KBM-7 (cell line): ENCODE data around the gene BARX1.
"Not testable (repeated sequence)": the region's sequence is repeated elsewhere in the genome, so short reads cannot be mapped to it uniquely, and the experiment has no call there.

Source experiments
- DNase-seq: peaks from one replicate; pipeline ENCODE4 v3.0.0-alpha.2; 2015
- in situ Hi-C: fragments of 300-500 bp; cut with MboI; formaldehyde crosslinking; loops from 2 replicates; pipeline ENCODE4 v1.14.3; 2020; ENCODE audit warnings: low sequenced_read_pairs, low pct_unique_long_range_greater_than_20kb, mixed read lengths

The BARX1 gene

DNA sequence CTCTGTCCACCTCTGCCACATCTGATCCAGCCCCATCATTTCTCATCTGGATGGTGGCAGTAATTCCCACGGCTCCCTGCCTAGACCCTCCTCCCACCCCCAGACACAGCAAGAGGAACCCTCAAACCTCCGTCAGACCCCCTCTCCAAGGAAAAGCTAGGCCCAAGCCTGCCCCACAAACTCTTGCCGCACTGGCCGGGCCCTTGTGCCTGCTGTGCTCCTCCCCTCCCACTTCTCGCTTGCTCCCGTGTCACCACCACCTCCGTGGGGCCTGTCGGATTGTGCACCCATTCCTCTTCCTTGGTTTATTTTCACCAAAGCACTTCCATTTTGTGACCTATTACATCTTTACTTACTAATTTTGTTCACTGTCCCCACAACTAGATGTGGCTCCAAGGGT lies 14.2 kb downstream of the BARX1 start:
- in situ Hi-C loops = no loop called here
- DNase-seq = no peak

DNA sequence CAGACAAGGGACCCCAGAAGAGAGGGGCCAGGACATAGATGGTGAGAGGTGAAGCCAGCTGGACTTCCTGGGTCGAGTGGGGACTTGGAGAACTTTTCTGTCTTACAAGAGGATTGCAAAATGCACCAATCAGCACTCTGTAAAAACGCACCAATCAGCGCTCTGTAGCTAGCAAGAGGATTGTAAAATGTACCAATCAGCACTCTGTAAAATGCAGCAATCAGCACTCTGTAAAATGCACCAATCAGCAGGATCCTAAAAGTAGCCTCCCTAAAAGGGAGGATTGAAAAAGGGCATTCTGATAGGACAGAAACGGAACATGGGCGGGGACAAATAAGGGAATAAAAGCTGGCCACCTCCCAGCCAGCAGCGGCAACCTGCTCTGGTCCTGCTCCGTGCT lies 15.6 kb downstream of the BARX1 start:
- DNase-seq = not testable (repeated sequence)

DNA sequence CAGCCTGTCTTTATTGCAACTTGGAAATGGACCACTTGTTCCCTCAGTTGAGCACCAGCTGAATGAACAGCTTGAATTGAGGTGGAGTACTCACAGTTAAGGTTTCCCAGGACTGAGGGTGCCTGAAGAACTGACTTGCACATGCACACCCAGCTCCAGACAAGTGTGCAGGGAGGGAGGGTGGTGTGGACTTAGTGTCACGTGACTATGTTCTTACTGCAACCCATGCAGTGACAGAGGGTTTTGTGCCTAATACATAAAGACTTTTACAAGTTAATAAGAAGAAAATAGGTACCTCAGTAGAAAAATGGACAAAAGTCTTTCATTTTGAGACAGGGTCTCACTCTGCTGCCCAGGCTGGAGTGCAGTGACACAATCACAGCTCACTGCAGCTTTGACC lies 18.0 kb downstream of the BARX1 start:
- in situ Hi-C loops = no loop called here

More for the DNA sequence above, 15.6 kb downstream of the BARX1 start:
- in situ Hi-C loops = not testable (repeated sequence)

DNA sequence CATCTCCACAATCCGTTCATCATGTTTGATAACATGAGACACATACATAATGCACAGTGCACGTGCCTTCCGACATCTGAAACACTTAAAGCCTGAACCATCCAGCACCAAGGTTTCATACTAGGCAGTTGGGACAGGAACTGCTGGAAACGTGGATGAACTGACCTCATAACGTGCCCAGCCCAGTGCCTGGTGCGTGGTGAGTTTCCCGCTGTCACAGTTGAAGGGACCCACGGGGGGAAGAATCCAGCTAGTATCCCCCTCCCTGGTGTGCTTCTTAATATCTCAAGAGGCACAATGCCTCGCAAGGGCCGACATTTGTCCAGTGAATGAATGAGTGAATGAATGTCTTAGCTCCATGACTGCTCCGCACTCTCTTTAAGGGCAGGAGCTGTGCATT lies 23.2 kb downstream of the BARX1 start:
- in situ Hi-C loops = no loop called here
- DNase-seq = no peak

More for the DNA sequence above, 18.0 kb downstream of the BARX1 start:
- DNase-seq = no peak

DNA sequence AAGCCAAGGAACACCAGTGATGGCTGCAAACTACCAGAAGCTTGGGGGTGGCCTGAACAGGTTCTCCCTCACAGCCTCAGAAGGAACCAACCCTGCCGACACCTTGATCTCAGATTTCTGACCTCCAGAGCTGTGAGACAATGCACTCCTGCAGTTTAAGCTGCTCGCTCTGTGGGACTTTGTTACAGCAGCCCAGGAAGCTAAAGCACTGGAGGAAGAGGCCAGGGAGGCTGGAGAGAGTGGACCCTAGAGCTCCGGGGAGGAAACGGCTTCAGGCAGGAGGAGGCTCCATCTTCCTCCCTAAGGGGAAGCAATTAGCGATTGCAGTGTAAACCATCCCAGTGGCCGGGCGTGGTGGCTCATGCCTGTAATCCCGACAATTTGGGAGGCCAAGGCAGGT lies 25.1 kb downstream of the BARX1 start:
- in situ Hi-C loops = no loop called here

DNA sequence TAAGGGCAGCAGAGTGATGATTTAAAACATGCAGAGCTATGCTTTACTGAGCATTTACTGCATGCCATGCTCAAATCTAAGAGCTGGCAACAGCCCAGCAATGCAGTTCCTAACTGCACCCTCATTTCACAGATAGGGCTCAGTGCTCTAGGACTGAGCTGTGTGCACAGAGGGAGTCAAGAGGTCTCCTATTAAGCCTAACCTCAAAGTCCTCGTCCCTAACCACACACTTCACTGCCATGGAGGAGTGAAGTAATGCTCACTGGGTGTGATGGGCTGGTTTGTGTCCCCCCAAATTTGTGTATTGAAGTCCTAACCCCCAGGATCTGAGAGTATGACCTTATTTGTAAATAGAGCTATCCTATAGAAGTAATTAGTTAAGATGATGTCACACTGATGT lies 25.9 kb downstream of the BARX1 start:
- DNase-seq = no peak
- in situ Hi-C loops = no loop called here

More for the DNA sequence above, 25.1 kb downstream of the BARX1 start:
- DNase-seq = no peak

DNA sequence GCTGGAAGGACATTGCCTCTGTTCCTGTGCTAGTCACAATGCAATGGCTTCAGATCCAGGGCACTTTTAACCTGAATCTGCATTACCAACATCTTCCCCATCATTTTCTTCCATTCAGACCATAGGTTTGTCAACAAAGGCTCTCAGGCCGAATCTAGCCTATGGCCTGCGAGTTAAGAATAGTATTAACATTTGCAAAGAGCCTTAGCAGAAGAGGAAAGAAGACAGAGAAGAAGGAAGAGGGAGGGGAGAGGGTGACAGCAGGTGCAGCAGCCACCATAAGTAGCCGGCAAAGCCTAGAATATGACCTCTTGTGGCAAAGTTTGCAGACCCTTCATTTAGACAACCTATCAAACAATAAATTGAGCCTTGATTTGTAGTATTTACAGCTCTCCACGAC lies 32.6 kb downstream of the BARX1 start:
- in situ Hi-C loops = no loop called here
- no peak for DNase-seq

DNA sequence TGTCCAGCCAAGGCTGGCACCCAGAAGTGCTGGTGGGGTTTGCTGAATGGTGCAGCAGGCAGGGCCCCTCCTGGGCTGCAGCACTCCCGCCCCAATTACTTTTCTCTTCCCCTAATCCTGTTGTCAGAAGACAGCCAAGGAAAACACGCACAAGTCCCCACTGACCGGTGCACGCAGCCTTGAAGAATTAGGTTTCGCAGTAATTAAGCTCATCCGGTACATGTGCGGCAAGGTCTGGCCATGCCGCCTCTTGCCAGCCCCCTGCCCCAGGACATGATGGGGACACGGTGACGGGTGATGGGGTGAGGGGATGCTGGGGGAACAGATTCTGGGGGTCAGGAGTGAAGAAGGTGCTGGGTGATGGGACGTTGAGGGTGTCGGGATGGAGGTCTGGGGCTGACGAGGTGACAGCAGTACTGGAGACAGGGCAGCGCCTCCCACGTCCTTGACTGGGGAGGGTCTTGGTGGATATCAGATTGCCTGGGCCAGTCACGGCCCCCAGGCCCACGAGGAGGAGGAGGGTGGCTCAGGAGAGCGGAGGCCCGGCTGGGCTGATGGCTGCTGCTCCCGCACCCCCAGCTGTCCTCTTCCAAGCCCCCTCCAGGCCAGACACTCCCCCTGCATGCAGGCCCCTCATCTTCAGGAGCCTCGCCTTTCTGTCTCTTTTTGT lies 34.9 kb downstream of the BARX1 start:
- in situ Hi-C loops = no loop called here
- no peak for DNase-seq

DNA sequence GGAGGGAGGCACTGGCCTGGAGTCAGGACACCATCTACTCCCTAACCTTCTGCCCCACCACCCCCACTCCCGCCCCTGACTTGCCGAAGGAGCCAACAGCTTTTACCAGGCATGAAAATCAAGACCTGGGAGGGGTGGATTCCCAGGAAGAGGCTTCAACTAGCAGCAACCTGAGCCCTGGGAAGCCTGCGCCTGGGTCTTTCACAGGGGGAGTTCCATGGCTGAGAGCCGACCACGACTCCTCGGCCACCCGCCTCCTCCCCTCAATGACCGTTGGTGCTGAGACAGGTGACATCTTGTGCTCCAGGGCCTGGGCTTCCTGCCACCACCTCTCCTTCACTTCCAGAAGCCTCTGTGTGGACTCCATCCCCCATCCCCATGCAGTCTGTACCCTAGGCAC lies 37.1 kb downstream of the BARX1 start:
- in situ Hi-C loops = no loop called here
- DNase-seq = no peak

DNA sequence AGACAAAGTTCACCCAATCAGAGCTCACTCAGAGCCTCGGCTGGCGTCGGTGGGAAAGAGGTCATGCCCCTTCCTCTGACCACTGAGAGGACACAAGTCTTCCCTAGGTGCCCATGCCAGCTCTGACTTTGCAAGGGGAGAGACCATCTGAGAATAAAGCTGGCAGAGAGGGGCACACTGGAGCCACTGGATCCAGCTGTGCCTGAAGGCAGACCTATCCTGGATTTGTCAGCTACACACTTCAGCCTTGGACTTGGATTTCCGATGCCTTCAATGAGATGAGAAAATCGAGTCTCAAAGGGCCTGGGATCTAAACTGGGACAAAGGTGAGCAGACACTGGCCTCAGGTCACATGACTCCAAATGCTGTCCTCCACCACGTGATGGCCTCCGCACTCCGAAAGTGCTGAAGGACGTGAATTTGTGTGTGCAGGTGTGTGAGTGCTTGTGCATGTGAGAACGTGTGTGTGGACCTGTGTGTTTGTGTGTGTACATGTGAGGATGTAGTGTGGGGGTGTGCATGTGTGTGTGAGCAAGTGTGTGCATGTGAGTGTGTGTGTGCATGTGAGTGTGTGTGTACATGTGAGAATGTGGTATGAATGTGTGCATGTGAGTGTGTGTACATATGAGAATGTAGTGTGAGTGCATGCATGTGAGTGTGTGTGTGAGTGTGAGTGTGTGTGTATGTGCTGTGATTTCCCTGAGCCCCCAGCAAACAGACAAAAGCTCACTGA lies 37.9 kb downstream of the BARX1 start:
- DNase-seq = no peak
- in situ Hi-C loops = no loop called here

DNA sequence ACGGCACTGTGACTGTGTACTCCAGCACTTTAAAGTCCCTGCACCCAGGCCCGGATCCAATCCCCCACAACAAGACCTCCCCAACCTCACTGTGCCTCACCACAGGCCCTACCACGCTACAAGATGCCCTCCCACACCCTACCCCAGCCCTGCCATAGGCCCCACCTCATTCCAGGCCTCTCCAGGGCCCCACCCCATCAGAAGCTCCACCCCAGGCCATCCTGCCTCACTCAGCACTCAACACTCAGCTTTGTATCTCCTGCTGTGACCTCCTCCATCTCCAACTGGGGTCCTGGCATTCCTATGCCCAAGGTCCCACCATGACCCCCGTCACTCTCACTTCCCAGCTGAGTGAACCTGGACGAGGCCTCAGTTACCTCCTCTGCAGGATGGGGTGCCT lies 38.8 kb downstream of the BARX1 start:
- no peak for DNase-seq
- in situ Hi-C loops = no loop called here

DNA sequence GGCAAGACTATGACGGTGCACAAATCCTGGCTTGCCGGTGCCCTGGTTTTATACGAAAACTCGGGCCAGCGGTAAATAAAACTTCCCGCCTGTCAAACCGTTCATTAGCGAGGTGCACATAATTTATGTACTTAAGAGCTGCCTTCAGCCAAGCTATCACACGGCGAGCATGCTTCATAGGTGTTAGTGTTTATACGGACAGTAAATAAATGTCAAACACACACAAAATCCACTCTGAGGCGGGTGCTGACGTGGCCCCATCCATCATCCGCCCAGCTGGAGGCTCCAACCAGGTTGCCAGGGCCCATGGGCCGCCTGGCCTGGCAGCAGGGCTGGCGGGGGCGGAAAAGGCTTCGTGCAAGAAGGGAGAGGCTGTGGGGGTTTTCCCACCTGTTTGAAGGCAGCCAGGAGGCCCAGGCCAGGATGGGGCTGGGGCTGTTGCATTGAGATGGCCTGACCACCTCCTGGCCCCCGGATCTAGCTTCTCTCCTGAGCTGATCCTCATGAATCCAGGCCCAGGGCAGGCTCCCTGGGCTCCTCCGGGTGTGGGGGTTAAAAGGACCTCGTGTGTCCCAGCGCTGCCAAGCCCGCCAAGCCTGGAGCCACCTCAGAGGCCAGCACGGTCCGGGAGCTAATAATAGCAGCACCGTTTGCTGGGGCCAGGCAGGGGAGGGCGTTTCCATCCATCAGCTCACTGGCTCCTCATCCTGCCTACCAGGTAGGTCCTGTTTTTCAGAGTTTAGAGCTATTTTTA lies 43.2 kb downstream of the BARX1 start:
- in situ Hi-C loops = no loop called here
- DNase-seq = no peak

DNA sequence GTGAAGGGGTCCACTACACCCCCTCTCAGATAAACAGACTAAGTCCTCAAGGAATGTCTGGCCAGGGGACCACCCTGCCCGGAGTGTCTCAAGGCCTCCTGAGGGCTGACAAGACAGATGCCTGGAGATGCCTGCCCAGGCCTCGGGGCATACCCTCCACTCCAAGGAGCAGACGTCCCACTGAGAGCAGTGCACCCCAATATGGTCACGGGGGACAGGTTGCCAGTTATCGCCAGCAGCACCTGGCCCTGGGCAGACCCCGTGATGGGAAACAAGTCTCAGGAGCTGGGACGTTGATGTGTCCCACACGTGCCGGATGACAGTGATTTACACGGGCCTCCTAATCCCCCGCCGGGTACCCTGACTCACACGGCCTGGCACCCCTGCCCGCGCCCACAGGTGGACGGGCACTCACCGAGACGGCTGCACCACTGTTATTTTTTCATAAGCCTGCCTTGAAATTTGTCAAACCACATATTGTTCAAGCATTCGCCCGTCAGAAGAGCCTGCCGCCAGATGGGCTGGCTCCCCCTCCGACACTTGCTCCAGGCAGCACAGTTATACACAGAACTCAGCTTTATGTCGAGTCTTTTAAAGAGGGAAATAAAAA lies 43.9 kb downstream of the BARX1 start:
- DNase-seq = no peak
- in situ Hi-C loops = no loop called here

DNA sequence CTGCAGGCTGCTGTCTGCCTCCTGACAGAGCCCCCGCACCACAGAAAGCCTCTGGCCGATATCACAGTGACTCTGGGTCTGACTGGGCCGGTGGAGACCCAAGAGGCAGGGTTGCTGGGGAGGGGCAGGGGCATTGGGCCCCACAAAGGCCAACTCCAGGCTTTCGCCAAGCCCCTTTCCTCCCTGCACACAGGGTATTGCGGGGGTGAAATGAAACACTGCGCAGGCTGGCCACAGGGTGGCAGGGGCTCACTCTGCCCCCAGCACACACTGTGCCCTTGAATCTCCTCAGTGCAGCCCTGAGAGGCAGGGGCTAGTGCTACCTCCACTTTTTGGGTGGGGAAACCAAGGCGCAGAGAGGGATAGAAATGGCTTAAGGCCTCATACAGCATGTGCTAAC lies 44.6 kb downstream of the BARX1 start:
- DNase-seq = no peak
- in situ Hi-C loops = no loop called here

DNA sequence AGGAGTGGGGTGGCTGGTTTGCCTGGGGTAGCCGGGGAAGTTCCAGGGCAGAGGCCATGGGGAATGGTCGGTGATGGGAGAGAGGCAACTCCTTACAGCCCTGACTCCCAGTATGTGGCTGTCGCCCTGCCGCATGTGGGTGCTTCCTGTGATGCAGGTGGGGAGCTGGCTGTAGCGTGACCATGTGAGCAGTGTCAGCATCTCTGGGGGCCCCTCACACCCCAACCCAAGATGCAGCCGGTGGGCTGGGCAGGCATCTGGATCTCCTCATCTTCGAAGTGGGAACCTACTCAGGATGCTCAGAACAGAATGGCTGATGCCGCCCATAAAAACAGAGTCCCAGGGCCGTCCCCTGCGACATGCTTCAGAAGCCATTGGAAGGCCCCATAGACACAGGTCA lies 45.0 kb downstream of the BARX1 start:
- DNase-seq = no peak
- in situ Hi-C loops = no loop called here

DNA sequence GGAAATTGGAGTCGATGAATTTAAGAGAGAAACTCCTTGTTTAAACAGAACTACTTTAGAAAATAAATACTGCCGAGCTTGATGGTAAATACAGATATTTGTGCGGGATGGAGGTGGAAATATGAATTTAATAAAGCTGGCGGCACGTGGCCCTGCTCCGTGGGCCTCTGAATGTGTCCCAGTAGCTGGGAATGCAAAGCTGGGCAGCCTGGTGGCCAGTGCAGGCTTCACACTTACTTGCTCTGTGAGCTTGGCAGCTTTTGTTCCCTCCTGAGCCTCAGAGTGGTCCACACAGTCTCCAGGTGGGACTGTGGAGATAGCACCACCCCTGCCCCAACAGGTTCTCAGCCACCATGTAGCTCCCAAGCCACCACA lies 45.9 kb downstream of the BARX1 start:
- in situ Hi-C loops = no loop called here
- no peak for DNase-seq

DNA sequence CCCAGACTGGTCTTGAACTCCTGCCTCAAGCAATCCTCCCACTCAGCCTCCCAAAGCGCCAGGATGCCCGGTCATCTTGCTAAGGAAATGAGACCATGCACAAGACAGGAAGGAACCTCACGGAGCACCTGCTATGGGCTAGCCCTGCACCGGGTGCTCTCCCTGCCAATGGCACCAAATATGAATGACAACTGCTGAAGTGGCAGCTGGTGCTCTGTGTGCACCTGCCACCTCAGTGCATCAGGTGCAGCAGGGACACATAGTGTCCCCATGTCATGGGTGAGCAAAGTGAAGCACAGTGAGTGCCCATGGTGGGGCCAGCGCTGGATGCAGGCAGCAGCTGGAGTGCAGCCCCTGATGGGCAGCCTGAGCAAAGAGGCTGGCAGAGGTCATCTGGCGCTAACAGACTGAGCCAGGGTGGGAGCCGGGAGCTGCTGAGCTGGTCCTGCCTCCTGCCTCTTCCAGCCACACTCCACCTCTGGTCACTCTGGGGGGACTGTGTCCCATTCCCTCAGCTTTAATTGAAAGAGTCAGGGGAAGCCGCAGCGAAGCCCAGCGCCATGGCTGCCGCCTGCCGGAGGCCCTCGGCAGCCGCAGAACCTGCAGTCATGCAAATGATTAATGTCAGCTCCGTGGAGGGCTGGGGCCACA lies 46.4 kb downstream of the BARX1 start:
- in situ Hi-C loops = no loop called here
- DNase-seq = no peak

DNA sequence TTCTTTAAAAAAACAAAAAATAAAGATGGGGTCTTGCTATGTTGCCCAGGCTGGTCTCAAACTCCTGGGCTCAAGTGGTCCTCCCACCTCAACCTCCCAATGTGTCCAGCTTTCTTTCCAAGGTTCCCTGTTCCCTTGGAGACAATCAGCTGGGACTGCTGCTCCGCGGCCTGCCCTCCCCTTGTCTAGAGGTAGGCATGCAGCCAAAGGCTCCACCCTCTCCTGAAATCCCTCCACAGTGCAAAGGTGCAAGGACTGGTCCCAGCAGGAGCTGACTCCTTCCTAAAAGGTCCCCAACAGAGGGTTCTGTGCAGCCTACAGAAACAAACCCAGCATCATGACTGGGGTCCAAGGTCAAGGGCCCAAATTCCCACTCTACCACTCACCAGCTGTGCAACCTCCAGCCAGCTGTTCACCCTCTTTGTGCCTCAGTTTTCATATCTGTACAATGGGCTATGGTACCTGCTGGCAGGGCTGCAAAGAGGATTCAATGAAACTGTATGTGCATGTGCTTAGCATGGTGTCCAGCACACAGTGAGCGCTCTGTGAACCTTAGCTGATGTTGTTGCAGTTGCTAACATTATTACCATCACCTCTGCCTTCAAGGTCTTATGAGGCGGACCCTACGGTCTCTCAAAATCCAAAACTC lies 47.5 kb downstream of the BARX1 start:
- in situ Hi-C loops = no loop called here

More for the DNA sequence above, 47.5 kb downstream of the BARX1 start:
- no peak for DNase-seq
